ENCODE results near the gene EIF4H.

- no peak for TF ChIP-seq CTCF (IDR thresholded peaks at IDR 0.05)
- no peak for TF ChIP-seq POLR2A (IDR thresholded peaks at IDR 0.05; ENCODE audit: low read depth)
- TF ChIP-seq POLR2AphosphoS5 (IDR thresholded peaks at IDR 0.05) = no peak
- no peak for TF ChIP-seq EP300 (IDR thresholded peaks at IDR 0.05)
These were observed 50.3 kb downstream of the EIF4H start for GRCh38 chr7:74224511-74224832.
